ENCODE measurements around the gene BMPR1A.

The BMPR1A gene

GRCh38 chr10:86804805-86805204 is 48.4 kb downstream of the BMPR1A start:
- DNase-seq: no peak

GRCh38 chr10:86813101-86813500 is 56.7 kb downstream of the BMPR1A start:
- DNase-seq: no peak

GRCh38 chr10:86813982-86814381 is 57.6 kb downstream of the BMPR1A start:
- DNase-seq: no peak

- no peak for DNase-seq
Measured at GRCh38 chr10:86815035-86815617, 58.7 kb downstream of the BMPR1A start.

GRCh38 chr10:86815640-86816039 is 59.2 kb downstream of the BMPR1A start:
- DNase-seq: no peak

GRCh38 chr10:86817246-86817645 is 60.8 kb downstream of the BMPR1A start:
- DNase-seq: no peak

GRCh38 chr10:86819567-86819966 is 63.1 kb downstream of the BMPR1A start:
- no peak for DNase-seq

- DNase-seq: no peak
Measured at GRCh38 chr10:86820509-86820908, 64.1 kb downstream of the BMPR1A start.

- no peak for DNase-seq
Measured at GRCh38 chr10:86821388-86821999, 65.1 kb downstream of the BMPR1A start.

GRCh38 chr10:86823565-86823964 is 67.1 kb downstream of the BMPR1A start:
- DNase-seq: no peak

GRCh38 chr10:86824151-86824550 is 67.7 kb downstream of the BMPR1A start:
- DNase-seq: no peak

- no peak for DNase-seq
Measured at GRCh38 chr10:86825366-86825765, 68.9 kb downstream of the BMPR1A start.

GRCh38 chr10:86827639-86828038 is 71.2 kb downstream of the BMPR1A start:
- no peak for DNase-seq

GRCh38 chr10:86828145-86828544 is 71.7 kb downstream of the BMPR1A start:
- DNase-seq: no peak

- DNase-seq: no peak
Measured at GRCh38 chr10:86829472-86829871, 73.1 kb downstream of the BMPR1A start.

GRCh38 chr10:86830043-86830591 is 73.7 kb downstream of the BMPR1A start:
- DNase-seq: no peak

- no peak for DNase-seq
Measured at GRCh38 chr10:86833969-86834368, 77.5 kb downstream of the BMPR1A start.

- no peak for DNase-seq
Measured at GRCh38 chr10:86836044-86836443, 79.6 kb downstream of the BMPR1A start.

GRCh38 chr10:86837663-86838062 is 81.2 kb downstream of the BMPR1A start:
- no peak for DNase-seq

- no peak for DNase-seq
Measured at GRCh38 chr10:86840498-86840897, 84.1 kb downstream of the BMPR1A start.

- DNase-seq: no peak
Measured at GRCh38 chr10:86846088-86846487, 89.7 kb downstream of the BMPR1A start.

- DNase-seq: no peak
Measured at GRCh38 chr10:86848747-86849146, 92.3 kb downstream of the BMPR1A start.

GRCh38 chr10:86849181-86849894 is 92.9 kb downstream of the BMPR1A start:
- DNase-seq: no peak

- DNase-seq: no peak
Measured at GRCh38 chr10:86850481-86850880, 94.1 kb downstream of the BMPR1A start.

All from inflammatory macrophage (primary cell).